ENCODE data around the gene MBTD1.
"Not testable (repeated sequence)": the region's sequence is repeated elsewhere in the genome, so short reads cannot be mapped to it uniquely, and the experiment has no call there.

The MBTD1 gene

DNA sequence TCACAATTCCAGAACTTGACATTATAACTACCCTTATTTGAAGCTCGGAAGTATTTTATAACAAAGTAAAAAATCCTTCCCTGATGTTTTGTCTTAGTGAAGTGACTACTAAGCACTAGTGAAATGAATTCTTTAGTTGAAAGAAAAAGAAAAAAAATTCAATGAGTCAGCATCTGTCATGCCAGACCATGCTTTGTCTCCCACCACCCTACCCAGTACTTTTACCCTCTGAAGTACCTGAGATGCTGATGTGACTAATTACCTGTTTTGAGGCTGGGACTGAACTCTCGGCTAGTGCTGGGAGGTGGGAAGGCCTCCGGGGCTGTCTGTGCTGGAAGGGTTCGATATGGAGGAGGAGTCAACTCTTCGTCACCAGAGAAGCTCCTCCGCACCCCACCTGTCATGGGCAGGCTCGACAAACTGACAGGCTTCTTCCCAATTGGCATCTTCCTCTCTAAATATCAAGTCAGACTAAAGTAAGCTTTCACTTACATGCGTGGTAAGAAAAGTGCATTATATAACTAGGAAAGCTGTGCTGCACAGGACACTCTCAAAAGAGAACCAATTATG, 74.0 kb downstream of the MBTD1 start:
- DNase-seq: no peak

DNA sequence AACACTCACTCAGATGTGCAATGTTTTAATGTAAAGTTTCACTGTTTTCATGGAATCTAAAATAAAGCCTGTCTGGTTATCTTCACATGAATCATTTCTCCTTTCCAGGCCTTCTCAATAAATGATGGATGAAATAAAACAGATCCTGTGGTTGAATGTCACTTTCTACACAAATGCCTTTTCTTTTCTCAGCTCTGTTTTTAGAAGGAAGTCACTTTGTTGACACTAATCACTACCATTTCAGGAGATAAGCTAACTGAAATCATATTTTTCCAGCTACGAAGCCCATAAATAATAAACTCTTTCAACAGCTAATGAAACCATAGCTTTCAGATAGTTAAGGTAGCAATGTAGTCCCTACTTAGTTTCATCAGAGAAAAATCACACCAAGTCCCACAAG, 75.7 kb downstream of the MBTD1 start:
- no peak for DNase-seq

DNA sequence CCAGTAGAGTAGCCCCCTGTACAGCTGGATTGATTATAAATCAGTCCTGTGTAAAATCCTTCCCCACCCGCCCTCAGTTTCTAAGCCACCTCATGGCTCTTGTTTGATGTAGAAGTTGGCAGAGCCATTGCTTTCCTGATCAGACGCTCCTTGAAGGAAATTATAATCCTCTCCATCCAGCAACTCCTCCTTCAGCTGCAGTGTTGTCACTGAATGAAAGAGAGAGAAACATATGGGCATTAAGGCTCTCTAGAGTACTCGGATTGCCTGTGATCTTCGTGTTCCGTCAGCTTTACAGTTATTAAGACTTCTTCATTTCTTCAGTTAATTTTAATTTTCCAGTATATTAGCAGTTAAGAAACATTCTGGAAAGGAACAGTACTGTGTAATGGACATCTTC, 79.4 kb downstream of the MBTD1 start:
- no peak for DNase-seq

DNA sequence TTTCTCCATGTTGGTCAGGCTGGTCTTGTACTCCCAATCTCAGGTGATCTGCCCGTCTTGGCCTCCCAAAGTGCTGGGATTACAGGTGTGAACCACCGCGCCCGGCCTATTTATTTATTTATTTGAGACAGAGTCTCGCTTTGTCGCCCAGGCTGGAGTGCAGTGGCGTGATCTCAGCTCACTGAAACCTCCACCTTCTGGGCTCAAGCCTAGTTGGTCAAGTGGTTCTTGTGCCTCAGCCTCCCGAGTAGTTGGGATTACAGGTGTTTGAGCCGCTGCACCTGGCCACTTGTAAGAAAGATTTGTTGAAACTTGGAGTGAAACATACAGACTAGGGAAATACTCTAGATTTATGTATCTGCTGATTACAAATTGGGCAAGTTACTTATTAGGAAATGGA, 87.8 kb downstream of the MBTD1 start:
- DNase-seq: not testable (repeated sequence)

DNA sequence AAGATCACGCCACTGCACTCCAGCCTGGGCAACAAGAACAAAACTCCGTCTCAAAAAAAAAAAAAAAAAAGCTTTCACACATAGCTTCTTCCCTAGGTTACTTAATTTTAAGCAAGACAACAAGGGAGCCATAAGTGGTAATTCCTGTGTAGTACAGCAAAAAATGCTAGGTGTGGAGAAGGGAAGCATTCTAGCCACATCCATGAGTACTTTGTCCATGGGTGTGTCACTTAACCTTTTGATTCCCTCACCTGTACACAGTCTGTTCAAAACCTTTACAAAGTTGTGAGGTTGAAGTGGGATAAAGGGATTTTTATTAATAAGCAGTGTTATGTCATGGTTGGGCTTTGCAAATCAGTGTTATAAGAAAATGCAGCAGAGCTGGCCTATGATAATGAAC, 89.1 kb downstream of the MBTD1 start:
- DNase-seq: no peak

DNA sequence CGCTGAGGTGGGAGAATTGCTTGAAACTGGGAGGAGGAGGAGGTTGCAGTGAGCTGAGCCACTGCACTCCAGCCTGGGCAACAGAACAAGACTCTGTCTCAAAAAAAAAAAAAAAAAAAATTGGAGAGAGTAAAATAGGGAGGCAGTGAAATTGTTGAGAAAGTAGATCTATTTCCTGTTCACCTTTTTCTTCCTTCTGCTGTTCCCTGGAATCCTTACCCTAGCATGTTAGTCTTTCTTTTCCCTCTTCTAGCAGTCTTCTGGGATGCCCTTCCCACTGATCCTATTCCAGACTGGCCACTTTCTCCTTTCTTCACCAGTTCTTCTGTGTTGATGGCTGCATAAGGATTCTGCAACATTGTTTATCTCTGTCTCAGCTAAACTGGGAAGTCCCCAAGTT, 90.5 kb downstream of the MBTD1 start:
- DNase-seq: no peak

DNA sequence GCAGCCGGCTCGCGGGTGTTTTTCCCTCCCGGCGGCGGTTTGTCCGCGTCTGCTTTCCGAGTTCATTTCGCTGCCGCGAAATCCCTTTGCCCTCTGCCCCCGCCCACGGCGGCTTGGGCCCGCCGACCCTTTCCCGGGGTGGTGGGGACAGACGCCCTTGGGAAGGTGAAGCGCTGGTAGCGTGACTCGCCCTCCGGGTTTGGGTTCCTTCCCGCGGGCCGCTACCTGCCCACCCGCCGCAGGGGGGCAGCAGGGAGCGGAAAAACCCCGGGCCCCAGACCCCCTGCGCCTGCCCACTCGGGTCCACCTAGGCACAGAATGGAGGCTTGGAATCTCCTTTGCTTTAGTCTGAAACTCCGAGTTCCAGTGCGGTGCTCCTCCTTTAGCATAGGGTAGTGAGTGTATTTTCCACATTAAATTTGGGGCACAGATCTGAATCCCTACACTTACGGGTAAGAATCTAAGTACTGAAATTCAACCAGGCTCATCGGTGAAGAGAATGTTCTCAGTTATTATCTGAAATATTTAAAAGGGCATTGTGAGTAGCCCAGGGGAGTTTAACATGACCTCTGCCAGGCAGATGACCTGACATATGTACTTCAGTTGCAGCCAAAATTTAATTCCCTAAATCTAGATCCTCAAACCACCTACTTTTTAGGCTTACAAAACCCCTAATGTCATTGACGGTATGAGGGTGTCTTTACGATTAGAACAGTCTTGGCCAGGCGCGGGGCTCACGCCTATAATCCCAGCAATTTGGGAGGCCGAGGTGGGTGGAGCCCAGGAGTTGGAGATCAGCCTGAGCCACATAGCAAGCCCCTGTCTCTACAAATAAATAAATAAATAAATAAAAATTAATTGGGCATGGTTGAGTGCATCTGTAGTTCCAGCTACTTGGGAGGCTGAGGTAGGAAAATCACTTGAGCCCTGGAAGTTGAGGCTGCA, 92.6 kb downstream of the MBTD1 start:
- DNase-seq: no peak

DNA sequence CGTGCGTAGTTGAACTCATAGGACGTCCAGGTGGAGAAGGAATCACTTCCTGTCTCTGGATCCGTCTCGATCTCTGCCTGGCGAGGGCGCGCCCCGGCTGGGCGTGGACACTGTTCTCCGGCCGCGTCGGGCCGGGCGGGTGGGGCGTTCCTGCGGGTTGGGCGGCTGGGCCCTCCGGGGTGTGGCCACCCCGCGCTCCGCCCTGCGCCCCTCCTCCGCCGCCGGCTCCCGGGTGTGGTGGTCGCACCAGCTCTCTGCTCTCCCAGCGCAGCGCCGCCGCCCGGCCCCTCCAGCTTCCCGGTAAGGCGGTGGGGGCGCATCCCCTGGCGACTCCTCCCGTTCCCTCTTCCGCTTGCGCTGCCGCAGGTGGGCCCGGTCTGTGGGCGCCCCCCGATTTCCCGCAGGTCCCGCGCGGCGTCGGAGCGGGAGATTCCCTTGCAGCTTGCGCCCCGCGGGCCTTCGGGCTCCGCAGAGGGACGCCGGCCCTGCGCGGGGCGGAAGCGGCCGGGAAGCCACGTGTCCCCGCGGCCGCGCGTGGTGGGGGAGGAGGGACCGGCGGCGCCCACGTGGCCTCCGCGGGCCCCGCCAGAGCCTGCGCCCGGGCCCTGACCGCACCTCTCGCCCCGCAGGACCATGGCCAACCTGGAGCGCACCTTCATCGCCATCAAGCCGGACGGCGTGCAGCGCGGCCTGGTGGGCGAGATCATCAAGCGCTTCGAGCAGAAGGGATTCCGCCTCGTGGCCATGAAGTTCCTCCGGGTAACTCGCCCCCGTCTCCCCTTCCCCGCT, 93.5 kb downstream of the MBTD1 start, which contains the start of gene NME2:
TSS of gene NME2 (plus strand) at position 214 of the 789 bp plus-strand sequence. CDS start at position 634, 420 bp downstream.
- peak; percentile 45 for DNase-seq

DNA sequence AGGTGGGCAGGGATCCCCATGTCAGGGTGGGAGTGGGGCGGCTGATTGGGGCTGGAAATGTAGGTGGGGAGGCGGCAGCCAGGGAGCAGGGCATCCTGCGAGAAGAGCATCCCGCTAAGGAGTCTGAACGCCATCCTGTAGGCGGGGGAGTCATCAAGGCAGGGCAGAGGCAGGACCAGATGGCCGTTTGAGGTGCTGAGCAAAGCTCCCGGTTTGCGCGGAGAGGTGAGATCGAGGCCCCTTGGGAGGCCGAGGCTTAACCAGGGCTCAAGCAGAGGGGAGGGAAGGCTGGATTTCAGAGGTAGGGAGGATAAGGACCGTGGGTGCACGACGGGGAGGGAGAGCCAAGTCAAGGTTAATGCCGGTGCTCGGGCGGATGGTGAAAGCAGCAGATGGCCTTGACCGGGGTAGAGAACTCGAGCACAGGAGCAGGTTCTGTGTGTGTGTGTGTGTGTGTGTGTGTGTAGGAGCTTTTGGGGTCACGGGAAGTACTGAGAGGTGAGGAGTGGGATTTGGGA, 94.1 kb downstream of the MBTD1 start:
- DNase-seq: no peak

DNA sequence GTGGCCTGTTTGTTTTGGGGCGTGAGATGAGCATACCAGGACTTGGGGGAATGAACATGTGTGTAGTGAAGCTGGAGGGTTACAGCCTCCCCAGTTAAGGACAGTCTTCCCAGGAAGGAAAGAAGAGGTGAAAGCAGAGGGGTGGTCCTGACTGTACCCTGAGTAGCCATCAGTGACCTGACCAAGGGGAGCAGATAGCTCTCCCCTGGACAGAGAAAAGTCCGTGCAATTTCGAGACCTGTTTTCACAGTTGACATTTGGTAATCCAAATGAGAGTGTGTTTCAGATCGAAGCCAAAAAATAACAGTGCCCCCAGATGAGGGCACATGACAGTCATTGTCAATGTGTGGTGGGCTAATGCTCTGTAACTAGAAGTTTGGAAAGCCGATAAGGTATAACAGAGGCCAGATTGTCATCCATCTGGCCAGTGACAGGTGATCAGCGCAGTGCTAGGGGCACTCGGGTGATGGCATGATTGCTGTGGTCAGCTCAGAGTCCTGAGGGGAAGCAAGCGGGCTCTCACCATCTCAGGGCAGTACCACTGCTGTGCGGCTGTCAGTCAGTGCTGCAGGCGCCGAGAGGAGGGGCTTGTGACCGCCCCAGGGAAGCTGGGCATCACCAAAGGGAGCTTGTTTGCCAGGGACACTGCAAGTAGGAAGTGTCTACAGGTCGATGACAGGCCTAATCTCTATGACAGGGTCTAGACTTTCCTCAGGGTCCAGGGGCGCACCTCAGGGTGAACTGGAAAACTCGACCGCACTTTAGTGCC, 94.8 kb downstream of the MBTD1 start:
- DNase-seq: no peak

DNA sequence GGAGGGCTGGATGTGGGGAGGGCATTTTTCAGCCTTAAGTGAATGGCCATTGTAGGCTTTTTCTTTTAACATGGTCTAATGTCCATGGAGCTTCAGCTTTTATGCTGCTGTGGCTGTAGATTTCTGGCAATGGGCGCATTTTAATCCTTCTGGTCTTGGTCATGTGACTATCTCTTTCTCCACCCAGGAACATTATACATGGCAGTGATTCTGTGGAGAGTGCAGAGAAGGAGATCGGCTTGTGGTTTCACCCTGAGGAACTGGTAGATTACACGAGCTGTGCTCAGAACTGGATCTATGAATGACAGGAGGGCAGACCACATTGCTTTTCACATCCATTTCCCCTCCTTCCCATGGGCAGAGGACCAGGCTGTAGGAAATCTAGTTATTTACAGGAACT, 98.3 kb downstream of the MBTD1 start:
- no peak for DNase-seq

DNA sequence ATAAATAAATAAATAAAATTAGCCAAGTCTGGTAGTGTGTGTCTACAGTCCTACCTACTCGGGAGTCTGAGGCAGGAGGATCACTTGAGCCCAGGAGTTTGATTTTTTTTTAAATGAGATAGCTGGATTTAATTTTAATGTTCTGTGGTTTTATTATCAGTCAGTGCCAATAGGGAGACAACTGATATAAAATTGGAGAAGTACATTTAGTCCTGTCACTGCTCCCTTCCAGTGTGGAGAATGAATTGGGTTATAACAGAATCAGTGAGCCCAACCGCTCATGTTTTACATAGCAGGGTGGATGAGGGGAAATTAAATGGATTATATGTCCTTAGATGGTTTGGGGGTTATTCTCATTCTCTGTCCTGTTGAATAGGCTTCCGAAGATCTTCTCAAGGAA, 100.2 kb downstream of the MBTD1 start:
- no peak for DNase-seq

DNA sequence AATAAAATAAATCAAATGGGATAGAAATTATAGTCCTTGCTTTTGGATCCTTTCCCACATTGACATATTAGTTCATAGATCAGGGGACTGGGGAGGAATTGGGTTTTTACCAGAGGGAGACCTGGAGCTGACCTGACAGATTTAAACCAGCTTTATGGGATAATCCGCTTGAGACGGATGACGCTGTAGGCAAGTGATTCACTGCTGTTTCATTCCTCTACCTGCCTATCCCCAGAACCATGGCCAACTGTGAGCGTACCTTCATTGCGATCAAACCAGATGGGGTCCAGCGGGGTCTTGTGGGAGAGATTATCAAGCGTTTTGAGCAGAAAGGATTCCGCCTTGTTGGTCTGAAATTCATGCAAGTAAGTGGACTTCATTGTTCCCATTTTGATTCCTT, 104.4 kb downstream of the MBTD1 start:
- DNase-seq: no peak

DNA sequence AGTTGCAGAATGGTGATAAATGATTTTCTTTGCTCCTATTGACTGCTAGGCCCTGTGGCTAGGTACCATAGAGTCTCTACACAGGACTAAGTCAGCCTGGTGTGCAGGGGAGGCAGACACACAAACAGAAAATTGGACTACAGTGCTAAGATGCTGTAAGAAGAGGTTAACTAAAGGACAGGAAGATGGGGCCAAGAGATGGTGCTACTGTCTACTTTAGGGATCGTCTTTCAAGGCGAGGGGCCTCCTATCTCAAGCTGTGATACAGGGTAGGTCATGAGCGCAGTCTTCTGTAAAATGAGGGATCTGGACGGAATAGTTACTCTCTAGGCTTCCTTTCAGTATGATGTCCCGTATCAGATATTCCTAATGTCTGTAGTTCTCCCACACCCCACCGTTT, 105.7 kb downstream of the MBTD1 start:
- DNase-seq: no peak

DNA sequence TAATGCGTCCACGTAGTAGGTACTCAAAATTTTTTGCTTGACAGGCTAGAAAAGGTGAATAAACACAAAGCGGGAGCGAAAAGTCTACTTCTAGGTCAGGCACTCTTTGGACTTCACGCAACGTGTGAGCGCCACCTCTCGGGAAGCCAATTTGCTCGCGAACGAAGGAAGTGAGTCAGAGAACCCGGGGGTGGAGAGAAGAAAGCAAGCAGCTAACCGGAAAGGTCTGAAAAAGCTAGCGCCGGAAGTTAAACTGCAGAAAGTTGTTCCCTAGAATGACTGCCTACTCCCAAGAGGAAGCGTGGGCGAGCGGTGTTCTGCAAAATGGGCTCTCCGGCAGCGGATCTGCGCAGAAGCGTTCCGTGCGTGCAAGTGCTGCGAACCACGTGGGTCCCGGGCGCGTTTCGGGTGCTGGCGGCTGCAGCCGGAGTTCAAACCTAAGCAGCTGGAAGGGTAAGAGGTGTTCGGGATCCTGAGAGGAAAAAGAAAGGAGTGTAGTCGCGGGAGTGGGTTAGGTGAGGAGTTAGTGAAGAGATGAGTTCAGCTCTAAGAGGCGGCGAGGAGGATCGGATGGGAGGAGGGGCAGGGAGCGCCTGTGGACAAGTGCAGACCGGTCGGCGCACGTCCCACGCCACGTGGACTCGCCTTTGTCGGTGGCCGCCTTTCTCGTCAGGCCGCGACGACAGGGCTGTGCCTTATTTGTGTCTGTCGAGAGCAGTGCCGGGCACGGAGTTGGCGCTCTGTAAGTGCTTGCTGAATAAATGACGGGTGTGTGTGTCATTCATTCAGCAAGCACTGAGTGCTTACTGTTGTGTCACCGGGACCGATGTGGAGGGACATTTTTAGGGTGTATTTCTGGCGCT, 106.4 kb downstream of the MBTD1 start, which contains the start of gene NME1:
TSS of gene NME1 (plus strand) at position 350 of the 863 bp plus-strand sequence. CDS start 2,096 bp downstream, outside the sequence.
- DNase-seq: peak; percentile 92

DNA sequence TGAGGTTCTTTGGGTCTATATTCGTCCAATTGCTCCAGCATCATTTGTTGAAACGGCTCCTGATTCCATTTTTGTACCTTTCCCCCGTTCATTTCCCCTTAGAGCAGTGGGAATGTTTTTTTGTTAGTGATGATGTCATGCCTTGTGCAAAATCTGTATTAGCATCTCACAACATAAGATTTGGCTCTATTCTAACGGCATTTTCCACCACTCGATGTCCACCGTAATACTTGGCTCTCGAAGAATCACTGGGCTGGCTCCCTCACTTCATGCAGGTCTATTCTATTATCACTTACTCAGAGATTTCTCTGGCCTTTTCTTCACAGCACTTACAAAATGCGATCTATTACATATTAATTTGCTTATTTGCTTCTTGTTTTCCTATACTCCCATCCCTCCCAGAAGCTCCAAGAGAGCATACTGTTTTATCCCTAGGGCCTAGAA, 107.1 kb downstream of the MBTD1 start:
- no peak for DNase-seq

DNA sequence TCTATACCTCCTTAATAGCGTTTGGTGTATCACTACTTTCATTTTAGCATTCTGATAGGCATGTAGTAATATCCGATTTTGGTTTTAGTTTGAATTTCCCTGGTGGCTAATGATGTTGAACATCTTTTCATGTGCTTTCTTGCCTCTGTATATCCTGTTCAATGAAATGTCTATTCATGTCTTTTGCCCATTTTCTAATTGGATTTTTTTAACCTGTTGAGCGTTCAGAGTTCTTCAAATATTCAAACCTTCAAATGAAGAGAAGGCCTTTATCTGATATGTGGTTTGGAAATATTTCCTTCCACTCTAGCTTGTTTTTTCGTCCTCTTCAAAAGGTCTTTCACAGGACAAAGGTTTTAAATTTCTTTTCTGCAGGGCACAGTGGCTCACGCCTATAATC, 108.9 kb downstream of the MBTD1 start:
- no peak for DNase-seq

DNA sequence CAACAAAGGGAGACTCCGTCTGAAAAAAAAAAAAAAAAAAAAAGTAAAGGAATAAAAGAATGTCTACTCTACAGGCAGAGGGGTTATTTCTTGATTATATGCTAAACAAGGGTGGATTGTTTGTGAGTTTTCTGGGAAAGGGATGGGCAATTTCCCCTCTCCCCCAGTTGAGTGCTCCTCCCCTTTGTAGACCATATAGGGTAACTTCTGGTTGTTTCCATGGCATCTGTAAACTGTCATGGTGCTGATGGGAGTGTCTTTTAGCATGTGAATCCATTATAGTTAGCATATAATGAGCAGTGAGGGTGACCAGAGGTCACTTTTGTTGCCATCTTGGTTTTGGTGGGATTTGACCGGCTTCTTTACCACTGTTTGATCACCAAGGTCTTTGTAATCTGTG, 110.7 kb downstream of the MBTD1 start:
- no peak for DNase-seq

DNA sequence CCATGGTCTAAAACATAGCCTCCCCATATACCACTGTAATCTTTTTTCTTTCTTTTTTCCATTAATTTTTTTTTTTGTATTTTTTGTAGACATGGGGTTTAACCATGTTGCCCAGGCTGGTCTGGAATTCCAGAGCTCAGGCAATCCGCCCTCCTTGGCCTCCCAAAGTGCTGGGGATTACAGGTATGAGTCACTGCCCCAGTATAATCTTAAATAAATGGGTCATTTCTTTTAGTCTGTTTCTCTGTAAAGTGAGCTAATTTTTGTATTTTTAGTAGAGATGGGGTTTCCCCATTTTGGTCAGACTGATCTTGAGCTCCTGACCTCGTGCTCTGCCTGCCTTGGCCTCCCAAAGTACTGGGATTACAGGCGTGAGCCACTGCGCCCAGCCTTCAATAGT, 112.2 kb downstream of the MBTD1 start:
- DNase-seq: no peak

DNA sequence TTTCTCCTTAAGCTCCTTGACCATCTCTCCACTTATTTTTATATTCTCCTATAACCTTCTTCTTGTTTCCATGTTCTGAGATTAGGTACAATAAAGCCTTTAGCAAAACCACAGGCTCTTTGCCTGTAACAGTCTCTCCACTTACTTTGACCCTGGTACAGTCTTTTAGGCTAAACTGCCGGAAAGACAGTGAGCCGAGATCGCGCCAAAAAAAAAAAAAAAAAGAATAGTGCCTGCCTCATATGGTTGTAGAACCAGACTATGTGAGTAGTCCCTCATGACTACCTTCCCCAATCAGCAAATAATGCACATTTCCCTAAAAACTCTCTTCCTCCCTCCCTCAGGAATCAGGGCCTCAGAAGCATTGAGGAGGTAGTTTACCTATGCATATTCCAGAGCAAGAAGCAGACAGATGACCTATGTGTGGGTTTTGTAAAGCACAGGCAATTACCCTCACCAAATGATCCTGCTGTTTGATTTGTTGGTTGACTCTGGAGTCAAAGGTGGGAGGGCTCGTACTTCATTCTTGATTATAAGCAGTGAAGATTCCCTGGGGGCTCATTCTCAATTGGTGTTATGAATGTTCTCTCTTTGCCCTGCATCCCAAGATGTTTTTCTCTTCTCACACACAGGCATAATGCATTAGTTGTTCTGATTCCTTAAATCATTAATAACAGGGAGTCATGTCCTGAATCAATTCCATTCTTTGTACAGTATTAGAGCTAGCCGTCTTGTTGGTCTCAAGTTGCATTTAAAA, 115.4 kb downstream of the MBTD1 start:
- DNase-seq: no peak

DNA sequence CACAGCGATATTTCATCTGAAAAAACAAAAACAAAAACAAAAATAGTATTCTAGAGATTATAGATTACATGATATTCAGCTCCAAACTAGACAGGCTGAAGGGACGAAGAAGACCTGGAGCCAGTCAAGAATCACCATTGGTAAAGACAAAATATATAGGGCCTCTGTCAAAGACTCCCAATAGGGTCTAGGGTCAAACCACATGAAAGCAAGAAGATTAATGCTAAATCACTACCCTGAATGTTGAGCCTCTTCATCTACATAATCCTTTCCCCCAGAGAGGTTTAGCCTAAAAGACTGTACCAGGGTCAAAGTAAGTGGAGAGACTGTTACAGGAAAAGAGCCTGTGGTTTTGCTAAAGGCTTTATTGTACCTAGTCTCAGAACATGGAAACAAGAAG, 117.3 kb downstream of the MBTD1 start:
- no peak for DNase-seq
